Activated CD4-positive, alpha-beta T cell treated with anti-CD3 and anti-CD28 coated beads, Interleukin-2, amount 10 ng/mL, durations not matched to agents 7 days and 5 days (primary cell): ENCODE measurements around the gene WWP2. TPM values are rescaled to one million over a fixed set of nuclear protein-coding genes. Genes with fewer than 3 reads are reported as not detected.
"Not testable (repeated sequence)": the region's sequence is repeated elsewhere in the genome, so short reads cannot be mapped to it uniquely, and the experiment has no call there.

ENCODE experiments used
- CTCF ChIA-PET: fragments of 350-600 bp; sonication (Branson Sonifier 250); formaldehyde crosslinking; loops from one replicate; lab custom pipeline; 2021; ENCODE audit warnings: antibody characterized with exemption; lab: Charles Lee
- POLR2A ChIA-PET: fragments of 350-600 bp; sonication (Branson Sonifier 250); formaldehyde crosslinking; loops from one replicate; lab custom pipeline; 2021; ENCODE audit warnings: antibody characterized with exemption; lab: Charles Lee
- DNase-seq: peaks from one replicate; pipeline ENCODE4 v3.0.0-alpha.2; 2020
- H3K27ac Mint-ChIP-seq: one replicate; pipeline ENCODE4 v1.8.0; 2021; ENCODE audit warnings: mild to moderate bottlenecking, moderate library complexity, mixed read lengths
- H3K27me3 Mint-ChIP-seq: one replicate; pipeline ENCODE4 v1.8.0; 2021; ENCODE audit warnings: mixed read lengths
- H3K36me3 Mint-ChIP-seq: one replicate; pipeline ENCODE4 v1.8.0; 2021; ENCODE audit warnings: low read depth, mixed read lengths
- H3K4me1 Mint-ChIP-seq: one replicate; pipeline ENCODE4 v1.8.0; 2021; ENCODE audit warnings: mixed read lengths
- H3K4me3 Mint-ChIP-seq: one replicate; pipeline ENCODE4 v1.8.0; 2021; ENCODE audit warnings: mild to moderate bottlenecking, moderate library complexity, mixed read lengths
- H3K9me3 Mint-ChIP-seq: one replicate; pipeline ENCODE4 v1.8.0; 2021; ENCODE audit warnings: mixed read lengths
- total RNA-seq, 2 experiments: library from RNA; stranded (reverse); gene quantifications; one replicate each; pipeline ENCODE4 v1.2.3, GENCODE V29; 2021

Gene WWP2
- total RNA-seq, 2 experiments from 2014 or later, result 68.8 to 76.3 TPM

DNA sequence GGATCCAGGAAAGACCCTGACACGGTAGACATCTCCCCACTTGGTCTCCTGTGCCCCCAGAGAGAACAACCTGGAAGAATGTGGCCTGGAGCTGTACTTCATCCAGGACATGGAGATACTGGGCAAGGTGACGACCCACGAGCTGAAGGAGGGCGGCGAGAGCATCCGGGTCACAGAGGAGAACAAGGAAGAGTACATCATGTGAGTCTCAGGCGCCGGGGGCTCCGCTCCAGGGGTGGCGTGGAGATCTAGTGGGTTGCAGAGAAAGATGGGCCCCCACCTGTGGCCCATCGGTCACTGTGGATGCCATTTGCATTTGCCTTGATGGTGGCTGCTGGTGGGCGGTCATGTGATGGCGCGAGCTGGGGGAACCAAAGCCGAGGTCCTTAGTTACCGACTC, 174.1 kb downstream of the WWP2 start:
- ChIA-PET CTCF (no interaction called here), POLR2A (no interaction called here)
- no peak for DNase-seq
- H3K36me3 Mint-ChIP-seq, result peaks cover 16% of the 10 kb centered on the region
- no peak overlapping the region for H3K27ac Mint-ChIP-seq
- H3K4me3 Mint-ChIP-seq, result no peak overlapping the region
- no peaks in the 10 kb centered on the region for H3K27me3 Mint-ChIP-seq
- H3K4me1 Mint-ChIP-seq, result no peaks in the 10 kb centered on the region
- no peaks in the 10 kb centered on the region for H3K9me3 Mint-ChIP-seq

DNA sequence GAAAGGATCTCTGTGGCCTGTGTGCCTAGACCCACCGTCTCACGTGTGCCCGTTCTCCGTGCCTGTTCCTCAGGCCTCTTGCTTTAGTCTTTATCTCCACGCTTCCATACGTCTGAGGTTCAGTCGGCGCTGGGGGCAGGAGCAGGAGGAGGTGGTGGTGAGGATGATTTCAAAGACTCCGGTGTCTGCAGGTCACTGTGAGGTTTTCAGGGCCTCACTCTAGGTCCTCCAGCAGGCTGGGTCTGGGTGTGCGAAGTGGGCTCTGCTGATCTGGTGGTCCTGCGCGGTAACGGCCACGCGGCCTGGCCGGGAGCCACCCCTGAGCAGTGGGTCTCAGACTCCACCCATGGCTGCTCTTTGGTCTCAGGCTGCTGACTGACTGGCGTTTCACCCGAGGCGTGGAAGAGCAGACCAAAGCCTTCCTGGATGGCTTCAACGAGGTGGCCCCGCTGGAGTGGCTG, 174.6 kb downstream of the WWP2 start:
- DNase-seq, result no peak
- no peak overlapping the region for H3K4me3 Mint-ChIP-seq
- H3K36me3 Mint-ChIP-seq, result peaks cover 15% of the 10 kb centered on the region
- no peak overlapping the region for H3K27ac Mint-ChIP-seq
- POLR2A ChIA-PET, result no interaction called here
- no peaks in the 10 kb centered on the region for H3K9me3 Mint-ChIP-seq
- CTCF ChIA-PET, result no interaction called here
- no peaks in the 10 kb centered on the region for H3K27me3 Mint-ChIP-seq
- H3K4me1 Mint-ChIP-seq, result no peaks in the 10 kb centered on the region

DNA sequence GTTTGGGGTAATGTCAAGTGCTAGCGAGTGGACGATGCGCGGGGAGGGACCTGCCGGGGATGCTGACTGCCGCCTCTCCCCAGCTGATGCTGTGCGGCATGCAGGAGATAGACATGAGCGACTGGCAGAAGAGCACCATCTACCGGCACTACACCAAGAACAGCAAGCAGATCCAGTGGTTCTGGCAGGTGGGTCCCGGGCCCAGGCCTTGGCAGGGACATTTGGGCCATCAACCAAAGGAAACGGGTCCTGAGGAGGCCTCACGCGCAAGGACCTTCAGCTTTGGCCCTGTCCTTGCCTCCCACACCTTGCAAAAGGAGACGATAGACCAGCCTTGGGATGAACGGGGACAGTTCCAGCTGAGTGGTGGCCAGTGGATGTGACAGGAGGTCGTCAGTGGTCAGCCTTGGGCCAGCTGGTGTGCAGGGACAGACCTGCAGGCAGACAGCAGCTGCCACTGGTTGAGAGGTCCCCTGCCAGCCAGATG, 175.4 kb downstream of the WWP2 start:
- ChIA-PET CTCF (no interaction called here), POLR2A (no interaction called here)
- Mint-ChIP-seq H3K27me3 (no peaks in the 10 kb centered on the region), H3K4me3 (no peak overlapping the region), H3K27ac (no peak overlapping the region), H3K36me3 (peaks cover 15% of the 10 kb centered on the region), H3K4me1 (no peaks in the 10 kb centered on the region), H3K9me3 (no peaks in the 10 kb centered on the region)
- DNase-seq, result no peak

DNA sequence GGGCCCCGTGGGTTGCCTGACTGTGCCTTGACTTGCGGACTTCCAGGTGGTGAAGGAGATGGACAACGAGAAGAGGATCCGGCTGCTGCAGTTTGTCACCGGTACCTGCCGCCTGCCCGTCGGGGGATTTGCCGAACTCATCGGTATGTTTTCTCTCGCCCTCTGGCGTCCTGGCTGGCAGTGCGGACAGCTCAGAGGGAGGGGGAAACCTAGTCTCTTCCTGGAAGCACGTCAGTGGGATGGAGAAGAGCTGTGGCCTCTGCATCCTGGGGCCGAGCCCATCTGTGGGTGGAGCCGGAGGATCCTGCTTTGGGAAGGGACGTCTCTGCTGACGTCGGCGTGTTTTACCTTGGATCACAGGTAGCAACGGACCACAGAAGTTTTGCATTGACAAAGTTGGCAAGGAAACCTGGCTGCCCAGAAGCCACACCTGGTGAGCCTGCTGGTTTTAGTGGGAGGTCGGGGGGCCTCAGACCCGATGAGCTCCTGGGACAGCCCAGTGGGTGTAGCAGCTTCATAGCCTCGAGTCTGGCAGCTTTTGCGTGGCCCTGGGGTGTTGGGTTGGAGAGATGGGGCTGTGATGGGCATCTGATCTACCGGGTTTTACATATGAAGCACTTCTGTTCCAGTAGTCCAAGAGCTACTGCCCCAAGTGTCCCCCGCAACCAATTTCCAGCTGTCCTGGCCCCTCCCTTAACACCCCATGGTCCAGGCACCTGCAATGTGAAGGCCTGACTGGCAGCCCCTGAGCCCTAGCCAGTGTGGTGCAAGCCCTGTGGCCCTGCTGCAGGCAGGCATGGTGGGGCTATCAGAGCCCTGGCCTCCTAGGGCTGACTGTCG, 177.1 kb downstream of the WWP2 start:
- CTCF ChIA-PET, result interaction anchor here (1.1 to 1.5 kb wide), 2 partner anchors 9 to 12 kb away, joined by 3 to 4 read pairs; no protein-coding TSS in a partner anchor
- Mint-ChIP-seq H3K4me1 (no peaks in the 10 kb centered on the region), H3K4me3 (no peak overlapping the region), H3K27ac (no peak overlapping the region), H3K36me3 (peaks cover 13% of the 10 kb centered on the region), H3K27me3 (no peaks in the 10 kb centered on the region), H3K9me3 (no peaks in the 10 kb centered on the region)
- POLR2A ChIA-PET, result no interaction called here
- DNase-seq, result no peak

DNA sequence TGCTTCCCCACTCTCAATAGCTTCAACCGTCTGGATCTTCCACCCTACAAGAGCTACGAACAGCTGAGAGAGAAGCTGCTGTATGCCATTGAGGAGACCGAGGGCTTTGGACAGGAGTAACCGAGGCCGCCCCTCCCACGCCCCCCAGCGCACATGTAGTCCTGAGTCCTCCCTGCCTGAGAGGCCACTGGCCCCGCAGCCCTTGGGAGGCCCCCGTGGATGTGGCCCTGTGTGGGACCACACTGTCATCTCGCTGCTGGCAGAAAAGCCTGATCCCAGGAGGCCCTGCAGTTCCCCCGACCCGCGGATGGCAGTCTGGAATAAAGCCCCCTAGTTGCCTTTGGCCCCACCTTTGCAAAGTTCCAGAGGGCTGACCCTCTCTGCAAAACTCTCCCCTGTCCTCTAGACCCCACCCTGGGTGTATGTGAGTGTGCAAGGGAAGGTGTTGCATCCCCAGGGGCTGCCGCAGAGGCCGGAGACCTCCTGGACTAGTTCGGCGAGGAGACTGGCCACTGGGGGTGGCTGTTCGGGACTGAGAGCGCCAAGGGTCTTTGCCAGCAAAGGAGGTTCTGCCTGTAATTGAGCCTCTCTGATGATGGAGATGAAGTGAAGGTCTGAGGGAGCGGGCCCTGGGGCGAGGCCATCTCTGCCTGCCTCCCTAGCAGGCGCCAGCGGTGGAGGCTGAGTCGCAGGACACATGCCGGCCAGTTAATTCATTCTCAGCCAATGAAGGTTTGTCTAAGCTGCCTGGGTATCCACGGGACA, 177.9 kb downstream of the WWP2 start:
- Mint-ChIP-seq H3K4me1 (no peaks in the 10 kb centered on the region), H3K36me3 (peaks cover 13% of the 10 kb centered on the region), H3K4me3 (no peak overlapping the region), H3K27me3 (no peaks in the 10 kb centered on the region), H3K9me3 (no peaks in the 10 kb centered on the region), H3K27ac (no peak overlapping the region)
- DNase-seq, result no peak
- POLR2A ChIA-PET, result no interaction called here
- CTCF ChIA-PET, result interaction anchor here (1.1 to 1.5 kb wide), 2 partner anchors 10 to 13 kb away, joined by 3 to 4 read pairs; no protein-coding TSS in a partner anchor

DNA sequence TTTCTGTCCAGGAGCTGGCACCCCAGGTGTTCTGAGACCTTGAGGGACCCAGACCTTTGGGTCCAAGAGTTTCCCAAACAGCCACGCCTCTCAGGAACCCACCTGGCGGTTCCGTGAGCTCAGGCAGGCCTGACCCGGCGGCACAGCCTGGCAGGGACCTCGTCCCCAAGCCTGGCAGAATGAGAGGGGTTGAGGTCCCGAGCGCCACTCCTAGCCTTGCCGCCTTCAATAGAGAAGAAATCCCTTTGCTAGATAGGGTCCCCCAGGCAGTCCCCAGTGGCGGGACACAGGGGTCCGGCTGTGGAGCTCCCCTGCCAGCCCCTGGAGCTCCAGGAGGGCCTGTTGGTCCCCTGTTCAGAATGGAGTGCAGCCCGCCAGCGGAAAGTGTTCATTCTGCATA, 178.5 kb downstream of the WWP2 start:
- H3K9me3 Mint-ChIP-seq, result no peaks in the 10 kb centered on the region
- no peaks in the 10 kb centered on the region for H3K4me1 Mint-ChIP-seq
- peaks cover 13% of the 10 kb centered on the region for H3K36me3 Mint-ChIP-seq
- CTCF ChIA-PET, result no interaction called here
- POLR2A ChIA-PET, result no interaction called here
- no peaks in the 10 kb centered on the region for H3K27me3 Mint-ChIP-seq
- DNase-seq, result no peak
- H3K27ac Mint-ChIP-seq, result no peak overlapping the region
- no peak overlapping the region for H3K4me3 Mint-ChIP-seq

DNA sequence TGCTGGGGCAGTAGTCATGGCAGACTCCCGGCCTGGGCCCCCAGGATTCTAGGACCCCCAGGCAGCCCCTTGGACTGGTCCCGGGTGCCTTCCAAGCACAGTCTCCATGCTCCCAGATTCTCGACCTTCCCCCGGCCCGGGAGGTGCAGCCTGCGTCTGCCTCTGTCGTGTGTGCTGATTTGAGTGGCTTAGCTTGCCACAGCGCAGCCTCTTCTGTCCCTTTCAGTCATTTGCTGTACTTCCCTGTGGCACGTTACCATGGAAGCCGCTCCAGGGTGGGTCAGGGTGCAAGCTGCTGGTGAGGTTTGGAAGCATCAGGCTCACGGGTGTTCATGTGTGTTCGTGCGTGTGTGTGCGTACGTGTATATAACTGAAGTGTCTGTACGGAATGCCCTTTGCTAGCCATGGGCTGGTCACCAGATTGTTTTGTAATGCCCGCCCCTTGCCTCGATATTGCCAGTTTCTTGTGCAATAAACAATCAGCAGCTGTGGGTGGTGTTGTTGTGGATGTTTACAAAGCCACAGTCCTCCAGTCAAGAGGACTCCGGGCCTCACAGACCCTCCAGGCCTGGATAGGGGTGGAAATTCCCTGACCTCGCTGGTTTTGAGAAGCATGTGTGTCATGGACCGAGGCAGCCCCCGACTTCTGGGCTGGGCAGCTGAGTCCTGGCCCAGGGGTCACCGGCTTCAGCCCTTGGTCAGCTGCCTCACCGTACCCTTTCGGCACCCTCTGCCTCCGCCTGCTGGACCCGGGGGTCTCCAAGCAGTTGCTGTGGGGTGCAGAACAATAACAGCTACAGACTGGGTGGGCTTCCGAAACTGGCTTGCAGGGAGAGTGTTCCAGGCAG, 179.3 kb downstream of the WWP2 start:
- no peak for DNase-seq
- POLR2A ChIA-PET, result no interaction called here
- Mint-ChIP-seq H3K9me3 (no peaks in the 10 kb centered on the region), H3K4me1 (no peaks in the 10 kb centered on the region), H3K27ac (no peak overlapping the region), H3K27me3 (no peaks in the 10 kb centered on the region), H3K4me3 (no peak overlapping the region), H3K36me3 (peaks cover 7% of the 10 kb centered on the region)
- CTCF ChIA-PET, result interaction anchor here (0.6 kb wide), 1 partner anchor 233 kb away, joined by 3 read pairs; no protein-coding TSS in a partner anchor

DNA sequence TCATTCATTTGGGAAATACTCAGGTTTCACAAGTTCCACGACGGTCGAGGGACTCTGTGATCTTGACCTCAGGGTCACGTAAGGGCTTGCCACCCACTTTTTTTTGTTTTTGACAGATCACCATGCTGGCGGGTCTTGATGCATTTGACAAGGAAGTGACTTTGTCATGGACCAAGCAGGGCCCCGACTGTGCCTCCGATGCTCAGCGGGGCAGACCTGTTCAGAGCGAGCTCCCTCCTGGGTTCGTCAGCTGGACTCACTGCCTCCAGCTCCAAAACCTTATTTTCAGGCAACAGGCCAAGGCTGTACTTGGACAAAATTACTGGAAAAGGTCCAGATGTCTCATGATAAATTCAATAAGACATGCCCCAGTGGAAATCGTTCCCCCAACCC, 180.0 kb downstream of the WWP2 start:
- ChIA-PET CTCF (no interaction called here), POLR2A (no interaction called here)
- Mint-ChIP-seq H3K9me3 (no peaks in the 10 kb centered on the region), H3K36me3 (peaks cover 5% of the 10 kb centered on the region), H3K27ac (no peak overlapping the region), H3K4me1 (no peaks in the 10 kb centered on the region), H3K4me3 (no peak overlapping the region), H3K27me3 (no peaks in the 10 kb centered on the region)
- no peak for DNase-seq

DNA sequence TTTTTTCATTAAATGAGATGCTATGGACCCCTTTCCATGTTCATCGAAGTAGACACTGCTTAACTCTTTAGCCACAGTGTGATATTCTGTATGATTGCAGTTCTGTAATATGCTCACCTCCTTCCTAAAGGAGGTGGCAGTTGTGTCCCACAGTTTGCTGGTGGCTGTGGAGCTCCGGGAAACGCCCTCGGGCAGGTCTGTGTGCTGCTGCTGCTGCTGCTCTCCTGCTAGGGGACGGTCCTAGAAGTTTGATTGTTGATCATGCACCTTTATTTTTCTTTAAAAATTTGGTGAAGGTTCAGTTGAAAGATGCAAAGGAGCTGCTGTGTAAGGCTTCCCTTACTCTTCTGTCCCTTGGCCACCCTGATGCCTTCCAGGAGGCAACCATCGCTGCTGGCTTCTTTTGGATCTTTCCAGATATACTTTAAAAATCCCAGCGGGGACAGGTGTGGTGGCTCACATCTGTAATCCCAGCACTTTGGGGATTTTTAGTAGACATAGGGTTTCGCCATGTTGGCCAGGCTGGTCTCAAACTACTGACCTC, 180.6 kb downstream of the WWP2 start:
- POLR2A ChIA-PET, result no interaction called here
- no peaks in the 10 kb centered on the region for H3K27me3 Mint-ChIP-seq
- CTCF ChIA-PET, result no interaction called here
- no peak overlapping the region for H3K27ac Mint-ChIP-seq
- no peak for DNase-seq
- H3K4me1 Mint-ChIP-seq, result no peaks in the 10 kb centered on the region
- H3K36me3 Mint-ChIP-seq, result no peaks in the 10 kb centered on the region
- H3K4me3 Mint-ChIP-seq, result no peak overlapping the region
- H3K9me3 Mint-ChIP-seq, result no peaks in the 10 kb centered on the region

DNA sequence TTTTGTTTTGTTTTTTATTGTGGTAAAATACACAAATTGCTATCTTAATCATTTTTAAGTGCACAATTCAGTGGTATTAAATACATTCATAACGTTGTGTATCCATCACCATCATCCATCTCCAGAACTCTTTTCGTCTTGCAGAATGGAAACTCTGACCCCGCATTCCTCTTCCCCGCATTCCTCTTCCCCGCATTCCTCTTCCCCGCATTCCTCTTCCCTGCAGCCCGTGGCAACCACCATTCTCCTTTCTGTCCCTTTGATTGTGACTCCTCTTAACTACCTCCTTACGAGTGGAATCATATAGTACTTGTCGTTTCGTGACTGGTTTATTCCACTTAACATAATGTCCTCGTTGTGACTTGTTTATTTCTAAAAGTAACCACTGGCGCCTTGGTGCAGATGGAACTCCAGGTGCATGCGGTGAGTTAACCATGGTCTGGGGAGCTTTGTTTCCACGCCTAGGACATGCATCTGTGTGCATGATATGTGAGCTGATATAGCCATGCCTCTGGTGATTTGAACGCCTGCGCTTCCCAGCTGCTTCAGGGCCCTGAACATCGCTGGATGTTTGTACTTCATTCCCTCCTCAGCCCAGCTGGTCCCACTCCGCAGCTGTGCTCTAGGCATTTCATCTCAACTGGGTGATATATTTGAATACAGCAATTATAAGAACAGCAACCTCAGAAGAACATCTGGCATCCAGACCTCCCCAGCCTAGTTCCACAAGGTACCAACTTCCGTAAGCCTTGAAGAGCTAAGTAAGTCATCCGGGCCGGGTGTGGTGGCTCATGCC, 181.3 kb downstream of the WWP2 start:
- DNase-seq, POLR2A ChIA-PET, H3K9me3 Mint-ChIP-seq, CTCF ChIA-PET, H3K4me1 Mint-ChIP-seq, H3K27ac Mint-ChIP-seq, H3K27me3 Mint-ChIP-seq, H3K4me3 Mint-ChIP-seq, H3K36me3 Mint-ChIP-seq: not testable (repeated sequence)

DNA sequence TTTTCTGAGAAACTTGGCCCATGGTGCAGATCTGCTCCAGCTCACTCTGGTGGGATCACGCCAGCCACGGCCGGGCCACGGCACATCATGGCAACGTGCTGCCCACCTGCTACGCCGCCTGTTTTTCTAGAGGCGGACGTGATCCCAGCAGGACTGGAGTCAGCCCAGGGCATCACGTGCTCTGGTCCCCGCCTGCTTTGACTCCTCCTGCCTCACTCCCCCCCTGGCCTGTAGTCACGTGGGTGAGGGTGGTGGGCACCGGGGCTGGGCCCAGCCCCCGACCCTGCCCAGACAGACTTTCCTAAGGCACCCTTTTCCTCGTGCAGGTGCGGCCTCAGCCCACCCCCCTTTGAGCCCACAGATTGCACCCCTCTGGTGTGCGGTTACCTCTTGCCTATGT, 188.3 kb downstream of the WWP2 start:
- DNase-seq, H3K9me3 Mint-ChIP-seq, H3K27ac Mint-ChIP-seq, CTCF ChIA-PET, H3K4me3 Mint-ChIP-seq, H3K27me3 Mint-ChIP-seq, POLR2A ChIA-PET, H3K36me3 Mint-ChIP-seq, H3K4me1 Mint-ChIP-seq: not testable (repeated sequence)
